ENCODE results near the gene CDCA3.

The CDCA3 gene

GRCh38 chr12:6830286-6830890 is 20.7 kb downstream of the CDCA3 start:
- Histone ChIP-seq H3F3A (ENCODE audit: insufficient read depth, low read length) (no peaks in the 10 kb centered on the region), H3K27me3 (replicated peaks; ENCODE audit: insufficient read depth, low read length) (peaks cover 78% of the 10 kb centered on the region), H3K27ac (ENCODE audit: low read length) (no peak overlapping the region), H3K36me3 (replicated peaks; ENCODE audit: insufficient read depth, low read length) (no peaks in the 10 kb centered on the region), H3K9me3 (replicated peaks; ENCODE audit: insufficient read depth, low read length) (no peaks in the 10 kb centered on the region), H3K4me1 (ENCODE audit: low read length) (peaks cover 4% of the 10 kb centered on the region; the same call in 1 of the 2 replicates), H3K9ac (ENCODE audit: low read length) (no peak overlapping the region), H3K9me2 (replicated peaks; ENCODE audit: insufficient read depth, low read length) (no peaks in the 10 kb centered on the region), H3K4me3 (ENCODE audit: low read length) (no peak overlapping the region), H2AFZ (ENCODE audit: low read length) (no peak overlapping the region), H3K79me2 (ENCODE audit: low read length) (no peaks in the 10 kb centered on the region), H4K20me1 (ENCODE audit: insufficient read depth, low read length) (no peaks in the 10 kb centered on the region), H3K4me2 (ENCODE audit: low read depth, low read length) (no peak overlapping the region)
- TF ChIP-seq EZH2phosphoT487 (IDR thresholded peaks at IDR 0.05; ENCODE audit: low read length) (no peak), CTCF (IDR thresholded peaks at IDR 0.05; ENCODE audit: low read length) (no peak), EZH2 (optimal IDR thresholded peaks at IDR 0.05; ENCODE audit: low read depth, low read length) (no peak)
- DNase-seq: no peak

GRCh38 chr12:6829536-6830220 is 21.4 kb downstream of the CDCA3 start:
- Histone ChIP-seq H3K27me3 (replicated peaks; ENCODE audit: insufficient read depth, low read length) (peaks cover 85% of the 10 kb centered on the region), H2AFZ (ENCODE audit: low read length) (no peak overlapping the region), H3K9me2 (replicated peaks; ENCODE audit: insufficient read depth, low read length) (no peaks in the 10 kb centered on the region), H3K4me1 (ENCODE audit: low read length) (peaks cover 4% of the 10 kb centered on the region; the same call in 1 of the 2 replicates), H3K27ac (ENCODE audit: low read length) (no peak overlapping the region), H3K79me2 (ENCODE audit: low read length) (no peaks in the 10 kb centered on the region), H3K4me3 (ENCODE audit: low read length) (no peak overlapping the region), H4K20me1 (ENCODE audit: insufficient read depth, low read length) (no peaks in the 10 kb centered on the region), H3K9me3 (replicated peaks; ENCODE audit: insufficient read depth, low read length) (no peaks in the 10 kb centered on the region), H3F3A (ENCODE audit: insufficient read depth, low read length) (no peaks in the 10 kb centered on the region), H3K4me2 (ENCODE audit: low read depth, low read length) (peak overlapping the region; percentile 99), H3K36me3 (replicated peaks; ENCODE audit: insufficient read depth, low read length) (no peaks in the 10 kb centered on the region), H3K9ac (ENCODE audit: low read length) (no peak overlapping the region)
- TF ChIP-seq EZH2phosphoT487 (IDR thresholded peaks at IDR 0.05; ENCODE audit: low read length) (no peak), CTCF (IDR thresholded peaks at IDR 0.05; ENCODE audit: low read length) (0 out of 2 replicates have a peak, but pooled peaks have one; percentile 4)
- DNase-seq: no peak

- no peaks in the 10 kb centered on the region for H3K36me3 ChIP-seq (replicated peaks; ENCODE audit: insufficient read depth, low read length)
- peak overlapping the region; percentile 99 for H3K4me2 ChIP-seq (ENCODE audit: low read depth, low read length)
- DNase-seq: no peak
- H3K4me3 ChIP-seq (ENCODE audit: low read length): peak overlapping the region; percentile 62
- peaks cover 92% of the 10 kb centered on the region for H3K27me3 ChIP-seq (replicated peaks; ENCODE audit: insufficient read depth, low read length)
- H4K20me1 ChIP-seq (ENCODE audit: insufficient read depth, low read length): no peaks in the 10 kb centered on the region
- H3K9me2 ChIP-seq (replicated peaks; ENCODE audit: insufficient read depth, low read length): no peaks in the 10 kb centered on the region
- no peak overlapping the region; the same call in 1 of the 2 replicates for H3K9ac ChIP-seq (ENCODE audit: low read length)
- no peaks in the 10 kb centered on the region for H3K79me2 ChIP-seq (ENCODE audit: low read length)
- peaks cover 4% of the 10 kb centered on the region; the same call in 1 of the 2 replicates for H3K4me1 ChIP-seq (ENCODE audit: low read length)
- TF ChIP-seq EZH2phosphoT487 (IDR thresholded peaks at IDR 0.05; ENCODE audit: low read length): peak; percentile 57; the same call in 1 of the 2 replicates
- TF ChIP-seq EZH2 (optimal IDR thresholded peaks at IDR 0.05; ENCODE audit: low read depth, low read length): peak; percentile 100
- no peak for TF ChIP-seq CTCF (IDR thresholded peaks at IDR 0.05; ENCODE audit: low read length)
- H2AFZ ChIP-seq (ENCODE audit: low read length): peak overlapping the region; percentile 77
- H3K27ac ChIP-seq (ENCODE audit: low read length): no peak overlapping the region
- no peaks in the 10 kb centered on the region for H3F3A ChIP-seq (ENCODE audit: insufficient read depth, low read length)
- no peaks in the 10 kb centered on the region for H3K9me3 ChIP-seq (replicated peaks; ENCODE audit: insufficient read depth, low read length)
Measured at GRCh38 chr12:6828781-6829535, 22.1 kb downstream of the CDCA3 start.

Measured in MM.1S (cell line).